SK-N-DZ (cell line): ENCODE data around the gene F7.
"Not testable (repeated sequence)": the region's sequence is repeated elsewhere in the genome, so short reads cannot be mapped to it uniquely, and the experiment has no call there.

ENCODE experiments used
- DNase-seq: peaks from one replicate; pipeline ENCODE4 v3.0.0-alpha.2; 2015; ENCODE audit warnings: low spot score

F7 gene

GRCh38 chr13:113102302-113102701 lies 3.3 kb upstream of the F7 start:
- not testable (repeated sequence) for DNase-seq

GRCh38 chr13:113102727-113103126 lies 2.9 kb upstream of the F7 start:
- no peak for DNase-seq

- DNase-seq: no peak
Observed at GRCh38 chr13:113103646-113104045, 1.9 kb upstream of the F7 start.

- no peak for DNase-seq
Observed at GRCh38 chr13:113105921-113106452, 396 bp downstream of the F7 start.

GRCh38 chr13:113106711-113107351 lies 1.2 kb downstream of the F7 start:
- DNase-seq: no peak

- DNase-seq: not testable (repeated sequence)
Observed at GRCh38 chr13:113108521-113108920, 2.9 kb downstream of the F7 start.

GRCh38 chr13:113109151-113110047 lies 3.8 kb downstream of the F7 start:
- DNase-seq: no peak

GRCh38 chr13:113110048-113110851 lies 4.7 kb downstream of the F7 start:
- DNase-seq: no peak

- DNase-seq: no peak
Observed at GRCh38 chr13:113110852-113111315, 5.3 kb downstream of the F7 start.

- DNase-seq: not testable (repeated sequence)
Observed at GRCh38 chr13:113111821-113112220, 6.2 kb downstream of the F7 start.

GRCh38 chr13:113112475-113112874 lies 6.9 kb downstream of the F7 start:
- DNase-seq: not testable (repeated sequence)

- no peak for DNase-seq
Observed at GRCh38 chr13:113112893-113113845, 7.6 kb downstream of the F7 start.

GRCh38 chr13:113113846-113114271 lies 8.3 kb downstream of the F7 start:
- DNase-seq: no peak

- DNase-seq: no peak
Observed at GRCh38 chr13:113114511-113115362, 9.1 kb downstream of the F7 start.

- DNase-seq: no peak
Observed at GRCh38 chr13:113115363-113116205, 10.0 kb downstream of the F7 start.

- no peak for DNase-seq
Observed at GRCh38 chr13:113116206-113116800, 10.7 kb downstream of the F7 start.

- DNase-seq: no peak
Observed at GRCh38 chr13:113116871-113117271, 11.3 kb downstream of the F7 start.

- no peak for DNase-seq
Observed at GRCh38 chr13:113117335-113117872, 11.8 kb downstream of the F7 start.
